Activated CD4-positive, alpha-beta memory T cell treated with anti-CD3 and anti-CD28 coated beads, Interleukin-2, amount 10 ng/mL, durations not matched to agents 7 days and 5 days (primary cell): Measurements from ENCODE around the gene HIP1R. TPM values are rescaled to one million over a fixed set of nuclear protein-coding genes. Genes with fewer than 3 reads are reported as not detected.
A peak's percentile ranks its signal among the peaks of the same experiment; 100 is the strongest.
"Not testable (repeated sequence)": the region's sequence is repeated elsewhere in the genome, so short reads cannot be mapped to it uniquely, and the experiment has no call there.

Experiments used
- CTCF ChIA-PET: fragments of 350-600 bp; sonication (Branson Sonifier 250); formaldehyde crosslinking; loops from one replicate; lab custom pipeline; 2021; ENCODE audit warnings: antibody characterized with exemption, inconsistent platforms; lab: Charles Lee
- POLR2A ChIA-PET: fragments of 350-600 bp; sonication (Branson Sonifier 250); formaldehyde crosslinking; loops from one replicate; lab custom pipeline; 2021; ENCODE audit warnings: antibody characterized with exemption; lab: Charles Lee
- DNase-seq: peaks from one replicate; pipeline ENCODE4 v3.0.0-alpha.2; 2020
- H3K27ac Mint-ChIP-seq: one replicate; pipeline ENCODE4 v1.8.0; 2021; ENCODE audit warnings: mild to moderate bottlenecking, mixed read lengths
- H3K27me3 Mint-ChIP-seq: one replicate; pipeline ENCODE4 v1.8.0; 2021; ENCODE audit warnings: mixed read lengths
- H3K36me3 Mint-ChIP-seq: one replicate; pipeline ENCODE4 v1.8.0; 2021; ENCODE audit warnings: low read depth, mixed read lengths
- H3K4me1 Mint-ChIP-seq: one replicate; pipeline ENCODE4 v1.8.0; 2021; ENCODE audit warnings: mixed read lengths
- H3K4me3 Mint-ChIP-seq: one replicate; pipeline ENCODE4 v1.8.0; 2021; ENCODE audit warnings: mild to moderate bottlenecking, mixed read lengths
- H3K9me3 Mint-ChIP-seq: one replicate; pipeline ENCODE4 v1.8.0; 2021; ENCODE audit warnings: mixed read lengths
- total RNA-seq, 2 experiments: library from RNA; stranded (reverse); gene quantifications; one replicate each; pipeline ENCODE4 v1.2.3, GENCODE V29; 2021

Gene HIP1R
- total RNA-seq, 2 experiments from 2014 or later, result 23.4 to 24.7 TPM

DNA sequence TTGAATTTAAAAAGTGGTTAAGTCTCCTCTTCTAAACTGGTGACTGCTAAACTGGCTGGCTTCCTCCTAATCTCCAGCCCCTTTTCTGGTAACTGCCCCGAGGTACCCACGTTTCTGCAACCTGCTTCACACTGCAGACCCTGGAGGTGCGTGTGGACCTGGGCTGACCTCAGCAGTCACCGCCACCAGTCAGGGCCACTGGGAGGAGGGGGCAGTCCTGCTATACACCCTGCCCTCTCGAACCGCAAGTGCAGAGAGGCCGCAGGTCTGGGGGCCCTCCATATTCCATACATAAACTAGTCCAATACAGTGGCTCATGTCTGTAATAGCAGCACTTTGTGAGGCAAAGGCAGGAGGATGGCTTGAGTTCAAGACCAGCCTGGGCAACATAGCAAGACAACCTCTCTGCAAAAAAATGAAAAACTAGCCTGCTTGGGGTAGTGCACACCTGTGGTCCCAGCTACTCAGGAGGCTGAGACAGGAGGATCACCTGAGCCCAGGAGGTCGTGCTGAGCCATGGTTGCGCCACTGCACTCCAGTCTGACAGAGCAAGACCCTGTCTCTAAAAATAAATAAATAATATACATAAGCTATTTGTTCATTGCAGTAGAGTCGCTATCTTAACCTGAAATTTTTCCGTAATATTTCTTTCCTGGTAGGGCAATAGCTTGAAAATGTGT, 35.0 kb downstream of the HIP1R start:
- no peak for DNase-seq
- ChIA-PET POLR2A (interaction anchor here (1.0 to 5.4 kb wide), 8 partner anchors 10 to 363 kb away, joined by 3 to 32 read pairs (median 6); partner anchors contain the start of genes MPHOSPH9 and MTRFR), CTCF (interaction anchor here (0.5 to 2.5 kb wide), 5 partner anchors 9 to 368 kb away, joined by 3 to 23 read pairs (median 3); no protein-coding TSS in a partner anchor)
- no peak overlapping the region for H3K4me3 Mint-ChIP-seq
- H3K36me3 Mint-ChIP-seq, result peaks cover 56% of the 10 kb centered on the region
- H3K9me3 Mint-ChIP-seq, result no peaks in the 10 kb centered on the region
- H3K27ac Mint-ChIP-seq, result no peak overlapping the region
- H3K4me1 Mint-ChIP-seq, result peaks cover 42% of the 10 kb centered on the region
- peaks cover 1% of the 10 kb centered on the region for H3K27me3 Mint-ChIP-seq

DNA sequence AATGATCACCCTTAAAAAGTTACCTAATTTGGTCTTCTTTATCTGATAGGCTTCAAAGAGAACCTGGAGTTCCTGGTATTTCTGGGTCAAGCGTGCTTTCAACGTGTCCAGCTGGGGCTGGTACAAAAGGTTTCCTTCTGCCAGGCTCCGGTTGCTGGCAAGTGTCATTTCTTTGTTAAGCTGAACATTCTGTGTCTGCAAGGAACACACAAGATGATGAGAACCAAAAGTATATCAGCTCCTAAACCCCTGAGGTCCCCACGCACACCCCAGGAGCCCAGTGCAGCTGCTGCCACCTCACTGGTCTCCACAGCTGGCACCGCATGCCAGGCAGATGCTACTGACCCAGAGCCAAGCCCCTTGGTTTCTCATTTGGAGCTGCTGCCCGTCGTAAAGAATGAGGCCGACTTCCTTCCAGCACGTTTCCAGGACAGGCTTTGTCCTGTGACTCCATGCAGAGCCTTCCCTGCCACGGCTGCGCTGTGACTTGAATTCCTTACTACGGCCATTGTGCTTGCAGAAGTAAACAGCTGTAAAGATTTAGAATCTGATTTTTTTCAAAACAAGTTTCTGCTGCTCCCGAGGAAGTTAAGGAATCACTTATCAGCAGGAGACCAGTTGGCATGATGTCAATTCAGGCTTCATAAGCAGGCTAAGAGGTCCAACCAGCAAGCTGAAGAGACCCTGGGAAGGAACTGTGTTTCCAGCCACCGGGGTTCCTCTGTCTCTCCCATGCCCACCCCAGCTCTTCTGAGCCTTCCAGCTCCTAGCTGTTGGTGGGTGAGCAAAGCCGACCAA, 35.8 kb downstream of the HIP1R start:
- Mint-ChIP-seq H3K27me3 (peaks cover 1% of the 10 kb centered on the region), H3K36me3 (peaks cover 55% of the 10 kb centered on the region), H3K27ac (peak overlapping the region; percentile 72), H3K4me1 (peaks cover 48% of the 10 kb centered on the region), H3K4me3 (peak overlapping the region; percentile 69), H3K9me3 (no peaks in the 10 kb centered on the region)
- DNase-seq, result no peak
- ChIA-PET CTCF (interaction anchor here (0.5 to 2.5 kb wide), 11 partner anchors 10 to 367 kb away, joined by 3 to 23 read pairs (median 4); no protein-coding TSS in a partner anchor), POLR2A (interaction anchor here (1.0 to 5.4 kb wide), 14 partner anchors 9 to 363 kb away, joined by 3 to 32 read pairs (median 5); partner anchors contain the start of genes MPHOSPH9, MTRFR and VPS37B)

DNA sequence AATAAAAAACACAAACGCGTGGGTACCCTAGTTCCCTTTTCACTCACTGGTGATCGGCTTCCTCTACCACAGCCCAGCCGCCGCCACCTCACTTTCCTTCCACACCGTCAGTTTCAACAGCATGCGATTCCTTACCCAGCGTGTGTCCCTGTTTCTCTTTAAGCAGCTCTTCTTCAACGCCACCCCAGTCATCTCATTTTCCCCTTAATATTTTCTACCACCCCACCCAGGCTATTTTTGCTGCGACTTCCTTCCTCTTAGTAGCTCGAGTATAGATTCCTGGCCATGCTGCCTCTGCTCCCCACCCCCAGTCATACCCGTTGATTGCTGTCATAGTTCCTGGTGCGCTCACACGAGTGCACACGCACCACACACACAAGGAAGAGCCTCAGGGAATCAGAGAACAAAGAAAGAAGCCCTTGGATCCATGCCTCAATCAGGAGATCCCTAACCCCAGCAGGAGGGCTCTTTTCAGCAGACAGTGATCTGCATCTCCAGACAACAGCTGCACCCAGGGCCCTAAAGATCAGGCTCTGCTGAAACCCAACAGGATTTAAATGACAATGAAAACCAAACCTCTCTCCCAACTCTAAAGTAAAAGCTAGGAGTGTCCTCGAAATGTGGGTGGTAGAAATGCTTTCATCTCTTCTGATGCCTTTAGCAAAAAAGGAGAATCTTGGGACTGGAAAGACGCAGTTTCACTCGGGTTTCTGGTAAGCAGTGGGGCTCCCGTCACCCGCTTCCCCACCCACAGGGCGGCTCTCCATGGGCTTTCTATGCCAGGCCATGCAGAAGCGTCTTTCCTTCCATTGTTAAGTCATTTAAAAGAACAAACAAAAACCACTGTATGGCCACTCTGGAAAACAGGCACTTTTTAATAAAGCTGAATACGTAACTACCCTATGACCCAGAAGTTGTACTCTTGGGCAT, 36.9 kb downstream of the HIP1R start:
- H3K4me3 Mint-ChIP-seq, result peak overlapping the region; percentile 69
- peak overlapping the region; percentile 72 for H3K27ac Mint-ChIP-seq
- CTCF ChIA-PET, result interaction anchor here (0.6 to 2.5 kb wide), 10 partner anchors 9 to 81 kb away, joined by 3 to 23 read pairs (median 4); no protein-coding TSS in a partner anchor
- H3K9me3 Mint-ChIP-seq, result no peaks in the 10 kb centered on the region
- peaks cover 59% of the 10 kb centered on the region for H3K4me1 Mint-ChIP-seq
- peaks cover 53% of the 10 kb centered on the region for H3K36me3 Mint-ChIP-seq
- POLR2A ChIA-PET, result interaction anchor here (1.1 to 5.4 kb wide), 14 partner anchors 10 to 362 kb away, joined by 3 to 32 read pairs (median 6); partner anchors contain the start of genes MPHOSPH9, MTRFR and VPS37B
- peak; percentile 64 for DNase-seq
- peaks cover 1% of the 10 kb centered on the region for H3K27me3 Mint-ChIP-seq

DNA sequence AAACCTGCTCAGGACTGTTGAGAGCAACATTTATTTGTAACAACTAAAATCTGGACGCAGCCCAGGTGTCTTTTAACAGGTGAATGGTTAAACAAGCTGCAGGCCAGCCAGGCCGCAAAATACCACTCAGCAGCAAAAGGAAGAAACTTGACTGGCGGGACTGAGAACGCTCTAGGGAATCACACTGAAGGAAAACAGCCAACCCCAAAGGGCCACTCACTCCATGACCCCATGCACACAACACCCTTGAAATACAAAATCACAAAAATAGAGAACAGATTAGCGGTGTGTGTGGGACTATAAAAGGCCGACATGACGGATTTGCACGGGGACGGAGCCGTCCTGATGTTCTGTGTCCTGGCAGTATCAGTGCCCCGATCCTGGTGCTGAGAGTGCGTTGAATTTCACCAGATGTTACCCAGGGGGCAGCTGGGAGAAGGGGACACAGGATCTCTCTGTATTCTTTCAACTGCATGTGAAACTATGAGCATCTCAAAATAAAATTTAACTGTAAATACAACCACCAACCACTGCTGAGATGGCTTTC, 37.6 kb downstream of the HIP1R start:
- H3K36me3 Mint-ChIP-seq, result peaks cover 58% of the 10 kb centered on the region
- ChIA-PET CTCF (interaction anchor here (0.6 to 2.5 kb wide), 7 partner anchors 8 to 80 kb away, joined by 3 to 23 read pairs (median 7); no protein-coding TSS in a partner anchor), POLR2A (interaction anchor here (1.3 to 5.4 kb wide), 7 partner anchors 11 to 101 kb away, joined by 3 to 32 read pairs (median 10); partner anchors contain the start of gene VPS37B)
- H3K4me3 Mint-ChIP-seq, result no peak overlapping the region
- peaks cover 65% of the 10 kb centered on the region for H3K4me1 Mint-ChIP-seq
- H3K27me3 Mint-ChIP-seq, result peaks cover 1% of the 10 kb centered on the region
- no peaks in the 10 kb centered on the region for H3K9me3 Mint-ChIP-seq
- no peak overlapping the region for H3K27ac Mint-ChIP-seq
- DNase-seq, result no peak

DNA sequence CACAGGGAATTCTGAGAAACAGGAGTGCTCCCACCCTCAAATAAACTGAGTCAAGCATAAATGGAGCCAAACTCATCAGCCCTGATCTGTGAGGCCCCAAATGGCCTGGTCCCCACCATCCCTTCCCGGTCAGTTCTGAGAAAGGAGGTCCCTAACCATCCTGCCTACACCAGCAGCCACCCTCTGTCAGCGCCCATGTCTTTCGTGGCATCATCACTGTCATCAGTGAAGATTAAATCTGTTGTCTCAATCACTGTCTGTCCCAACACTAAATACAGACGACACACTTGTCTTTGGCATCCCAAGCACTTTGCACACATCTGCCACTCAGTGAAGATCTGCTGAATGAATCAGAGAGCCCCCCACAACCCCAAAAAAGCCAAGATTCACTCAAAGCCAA, 38.3 kb downstream of the HIP1R start:
- ChIA-PET POLR2A (interaction anchor here (1.0 to 5.4 kb wide), 3 partner anchors 14 to 358 kb away, joined by 3 to 32 read pairs (median 4); no protein-coding TSS in a partner anchor), CTCF (interaction anchor here (0.6 to 1.4 kb wide), 2 partner anchors 251 to 365 kb away, joined by 3 to 4 read pairs; no protein-coding TSS in a partner anchor)
- peaks cover 71% of the 10 kb centered on the region for H3K4me1 Mint-ChIP-seq
- H3K36me3 Mint-ChIP-seq, result peaks cover 58% of the 10 kb centered on the region
- H3K27me3 Mint-ChIP-seq, result peaks cover 1% of the 10 kb centered on the region
- H3K27ac Mint-ChIP-seq, result no peak overlapping the region
- H3K9me3 Mint-ChIP-seq, result no peaks in the 10 kb centered on the region
- no peak for DNase-seq
- H3K4me3 Mint-ChIP-seq, result no peak overlapping the region

DNA sequence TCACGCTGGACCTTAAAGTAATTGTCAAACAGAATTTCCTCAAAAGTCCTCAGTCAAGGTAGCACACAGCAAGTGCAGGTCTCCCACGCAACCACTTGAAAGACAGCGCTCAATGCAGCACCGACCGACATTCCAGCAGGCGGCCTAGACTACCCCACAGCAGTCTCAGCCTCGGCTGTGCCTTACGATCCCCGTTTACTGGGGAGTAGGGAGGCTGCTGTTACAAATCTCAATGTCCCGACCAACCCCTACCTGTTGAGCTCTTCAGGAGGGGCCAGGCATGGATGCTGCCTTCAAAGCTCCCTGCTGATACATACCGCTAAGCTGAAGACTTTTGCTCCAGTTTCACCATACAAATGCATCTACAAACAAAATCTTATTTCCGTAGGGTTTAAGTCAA, 38.8 kb downstream of the HIP1R start:
- Mint-ChIP-seq H3K27me3 (peaks cover 1% of the 10 kb centered on the region), H3K9me3 (no peaks in the 10 kb centered on the region), H3K4me1 (peaks cover 76% of the 10 kb centered on the region), H3K27ac (no peak overlapping the region), H3K36me3 (peaks cover 53% of the 10 kb centered on the region), H3K4me3 (no peak overlapping the region)
- ChIA-PET CTCF (interaction anchor here (0.6 to 1.4 kb wide), 2 partner anchors 251 to 364 kb away, joined by 3 to 4 read pairs; no protein-coding TSS in a partner anchor), POLR2A (interaction anchor here (1.0 to 5.4 kb wide), 4 partner anchors 13 to 358 kb away, joined by 3 to 32 read pairs (median 4); no protein-coding TSS in a partner anchor)
- no peak for DNase-seq

DNA sequence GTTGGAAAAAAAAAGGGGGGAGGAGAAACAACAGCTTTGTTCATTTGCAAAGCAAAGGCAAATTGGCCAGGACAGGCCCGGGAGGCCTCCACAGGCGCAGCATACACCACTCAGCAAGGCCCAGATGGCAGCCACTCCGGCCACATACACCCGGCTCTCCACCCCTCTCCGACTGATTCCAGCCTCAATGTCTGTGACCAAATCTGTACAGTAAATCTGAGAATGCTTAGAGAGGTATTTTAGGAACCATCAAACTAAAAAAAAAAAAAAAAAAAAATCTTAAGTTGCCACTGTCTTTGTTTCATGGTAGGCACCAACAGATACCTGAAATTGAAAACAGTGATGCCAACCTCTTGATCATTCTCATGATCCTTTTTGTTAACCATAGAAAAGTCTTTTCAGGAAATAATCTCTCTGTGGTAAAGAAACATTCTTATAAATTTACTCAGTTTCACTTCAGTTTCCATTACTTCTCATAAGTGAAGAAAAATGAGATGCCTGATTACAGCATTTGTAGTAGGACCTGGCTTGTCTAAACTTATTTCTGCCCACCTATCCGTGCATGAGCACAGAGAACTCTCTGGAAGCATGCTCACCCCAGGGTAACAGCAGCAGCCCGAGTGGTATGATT, 40.4 kb downstream of the HIP1R start:
- no peaks in the 10 kb centered on the region for H3K9me3 Mint-ChIP-seq
- H3K4me3 Mint-ChIP-seq, result no peak overlapping the region
- no peak overlapping the region for H3K27ac Mint-ChIP-seq
- H3K27me3 Mint-ChIP-seq, result peaks cover 1% of the 10 kb centered on the region
- ChIA-PET POLR2A (interaction anchor here (1.4 to 5.4 kb wide), 3 partner anchors 12 to 23 kb away, joined by 4 to 32 read pairs (median 4); no protein-coding TSS in a partner anchor), CTCF (no interaction called here)
- peaks cover 44% of the 10 kb centered on the region for H3K36me3 Mint-ChIP-seq
- H3K4me1 Mint-ChIP-seq, result peaks cover 86% of the 10 kb centered on the region
- DNase-seq, result no peak

DNA sequence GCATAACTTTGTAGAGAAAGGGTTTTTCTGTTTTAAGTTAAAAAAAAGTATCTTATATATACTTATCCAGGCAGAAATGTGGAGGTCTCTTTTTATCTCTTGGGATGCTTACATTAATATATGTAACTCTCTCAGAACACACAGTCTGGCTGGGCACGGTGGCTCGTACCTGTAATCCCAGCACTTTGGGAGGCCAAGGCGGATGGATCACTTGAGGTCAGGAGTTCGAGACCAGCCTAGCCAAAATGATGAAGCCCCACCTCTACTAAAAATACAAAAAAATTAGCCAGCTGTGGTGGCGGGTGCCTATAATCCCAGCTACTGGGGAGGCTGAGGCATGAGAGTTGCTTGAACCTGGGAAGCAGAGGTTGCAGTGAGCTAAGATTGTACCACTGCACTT, 41.0 kb downstream of the HIP1R start:
- DNase-seq, H3K27me3 Mint-ChIP-seq, H3K27ac Mint-ChIP-seq, CTCF ChIA-PET, H3K4me3 Mint-ChIP-seq, H3K9me3 Mint-ChIP-seq: not testable (repeated sequence)
- peaks cover 39% of the 10 kb centered on the region for H3K36me3 Mint-ChIP-seq
- peaks cover 86% of the 10 kb centered on the region for H3K4me1 Mint-ChIP-seq
- POLR2A ChIA-PET, result interaction anchor here (1.0 to 2.0 kb wide), 4 partner anchors 11 to 98 kb away, joined by 3 to 5 read pairs (median 4); no protein-coding TSS in a partner anchor

DNA sequence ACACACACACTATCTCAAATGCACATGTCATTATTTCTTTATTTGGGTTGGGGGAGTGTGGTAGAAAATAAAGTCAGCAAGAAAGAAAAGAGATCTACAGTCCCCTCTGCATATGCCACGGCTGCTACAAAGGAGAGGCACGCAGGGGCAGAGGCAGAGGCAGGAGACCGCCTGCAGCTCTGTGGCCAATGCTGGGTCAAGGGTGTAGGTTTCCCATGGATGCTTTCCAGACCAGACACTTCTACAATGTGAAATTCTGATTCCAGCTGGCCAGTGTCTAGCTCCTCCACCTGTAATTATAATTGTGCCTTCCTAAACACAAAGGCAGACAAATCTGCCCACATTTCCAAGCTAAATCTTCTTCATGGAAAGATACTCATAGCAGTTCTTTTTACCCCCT, 41.5 kb downstream of the HIP1R start:
- Mint-ChIP-seq H3K9me3 (no peaks in the 10 kb centered on the region), H3K27me3 (peaks cover 1% of the 10 kb centered on the region), H3K4me3 (no peak overlapping the region), H3K27ac (peak overlapping the region; percentile 2), H3K36me3 (peaks cover 37% of the 10 kb centered on the region), H3K4me1 (peaks cover 84% of the 10 kb centered on the region)
- ChIA-PET CTCF (no interaction called here), POLR2A (interaction anchor here (1.0 to 2.0 kb wide), 5 partner anchors 10 to 507 kb away, joined by 3 to 5 read pairs (median 4); partner anchors contain the start of gene KMT5A)
- no peak for DNase-seq

DNA sequence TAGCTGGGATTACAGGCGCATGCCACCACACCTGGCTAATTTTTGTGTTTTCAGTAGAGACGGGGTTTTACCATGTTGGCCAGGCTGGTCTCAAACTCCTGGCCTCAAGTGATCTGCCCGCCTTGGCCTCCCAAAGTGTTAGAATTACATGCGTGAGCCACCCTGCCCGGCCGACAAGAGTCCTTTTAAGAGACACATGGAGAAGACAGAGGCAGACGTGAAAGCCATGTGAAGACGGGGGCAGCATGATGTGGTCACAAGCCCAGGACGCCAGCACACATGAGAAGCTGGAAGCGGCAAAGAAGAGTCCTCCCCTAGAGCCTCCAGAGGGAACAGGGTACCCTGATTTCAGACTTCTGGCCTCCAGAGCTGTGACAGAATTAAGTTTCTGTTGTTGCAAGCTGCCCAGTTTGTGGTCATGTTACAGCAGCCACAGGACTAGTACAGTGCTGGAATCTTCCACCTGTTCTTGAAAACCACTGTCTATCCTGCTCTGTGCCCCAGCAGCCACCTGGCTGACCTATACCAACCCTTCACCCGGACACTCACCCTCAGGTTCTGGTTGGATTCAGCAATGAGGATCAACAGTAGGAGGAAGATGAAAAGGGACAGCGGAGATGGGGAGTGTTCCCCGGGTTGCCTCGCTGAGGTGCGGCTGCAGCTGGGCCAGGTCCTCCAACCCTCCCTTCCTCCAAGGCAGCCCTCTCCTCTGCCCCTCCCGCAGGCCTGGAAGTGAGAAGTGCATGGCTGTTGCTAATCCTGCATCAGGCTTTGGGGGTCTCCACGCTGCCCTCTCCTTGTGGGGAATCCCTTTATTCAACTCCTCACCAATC, 43.7 kb downstream of the HIP1R start:
- Mint-ChIP-seq H3K9me3 (no peaks in the 10 kb centered on the region), H3K4me1 (peaks cover 79% of the 10 kb centered on the region), H3K4me3 (no peak overlapping the region), H3K27me3 (peaks cover 3% of the 10 kb centered on the region), H3K27ac (no peak overlapping the region), H3K36me3 (peaks cover 35% of the 10 kb centered on the region)
- peak; percentile 15 for DNase-seq
- ChIA-PET POLR2A (interaction anchor here (1.0 to 11.5 kb wide), 2 partner anchors 10 to 20 kb away, joined by 3 to 136 read pairs; partner anchors contain the start of gene VPS37B), CTCF (interaction anchor here (1.2 to 1.6 kb wide), 2 partner anchors 14 to 71 kb away, joined by 3 to 4 read pairs; no protein-coding TSS in a partner anchor)
